GM10266 (cell line): ENCODE measurements around the gene TMEM258.
A peak's percentile ranks its signal among the peaks of the same experiment; 100 is the strongest.

Experiments
- DNase-seq: peaks from one replicate; pipeline ENCODE4 v3.0.0; 2012; ENCODE audit errors: extremely low spot score
- TF ChIP-seq, protein P1 (sequence below): IDR thresholded peaks from 2 replicates; pipeline ENCODE4 v1.5.1; 2012; ENCODE audit warnings: mild to moderate bottlenecking, low read depth; ENCODE audit not compliant: control insufficient read depth, insufficient read depth; ENCODE audit errors: missing control alignments

TMEM258 gene

GRCh38 chr11:61830237-61831105, 38.1 kb upstream of the TMEM258 start:
- DNase-seq, result no peak
- TF ChIP-seq, protein P1, sequence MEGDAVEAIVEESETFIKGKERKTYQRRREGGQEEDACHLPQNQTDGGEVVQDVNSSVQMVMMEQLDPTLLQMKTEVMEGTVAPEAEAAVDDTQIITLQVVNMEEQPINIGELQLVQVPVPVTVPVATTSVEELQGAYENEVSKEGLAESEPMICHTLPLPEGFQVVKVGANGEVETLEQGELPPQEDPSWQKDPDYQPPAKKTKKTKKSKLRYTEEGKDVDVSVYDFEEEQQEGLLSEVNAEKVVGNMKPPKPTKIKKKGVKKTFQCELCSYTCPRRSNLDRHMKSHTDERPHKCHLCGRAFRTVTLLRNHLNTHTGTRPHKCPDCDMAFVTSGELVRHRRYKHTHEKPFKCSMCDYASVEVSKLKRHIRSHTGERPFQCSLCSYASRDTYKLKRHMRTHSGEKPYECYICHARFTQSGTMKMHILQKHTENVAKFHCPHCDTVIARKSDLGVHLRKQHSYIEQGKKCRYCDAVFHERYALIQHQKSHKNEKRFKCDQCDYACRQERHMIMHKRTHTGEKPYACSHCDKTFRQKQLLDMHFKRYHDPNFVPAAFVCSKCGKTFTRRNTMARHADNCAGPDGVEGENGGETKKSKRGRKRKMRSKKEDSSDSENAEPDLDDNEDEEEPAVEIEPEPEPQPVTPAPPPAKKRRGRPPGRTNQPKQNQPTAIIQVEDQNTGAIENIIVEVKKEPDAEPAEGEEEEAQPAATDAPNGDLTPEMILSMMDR, result no peak

DNA sequence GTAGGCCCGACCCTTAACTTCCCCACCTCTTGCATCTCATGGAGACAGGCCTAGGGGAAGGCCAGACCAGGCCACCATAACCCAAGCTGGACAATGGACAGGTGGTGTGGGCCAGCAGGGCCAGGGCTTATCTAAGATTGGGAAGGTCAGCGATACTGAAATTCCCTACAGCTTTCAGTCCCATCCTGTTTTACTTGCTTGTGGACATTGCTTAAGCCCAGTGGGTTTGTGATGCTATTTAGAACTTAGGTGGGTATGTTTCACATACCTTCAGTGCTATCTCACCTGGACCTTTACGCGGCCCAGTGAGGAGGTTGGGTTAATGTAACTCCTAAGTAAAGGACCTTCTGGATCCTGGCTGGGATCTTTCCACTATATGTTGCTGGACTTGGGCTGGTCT, 37.4 kb upstream of the TMEM258 start:
- TF ChIP-seq, protein P1, result no peak

GRCh38 chr11:61828629-61829407, 36.4 kb upstream of the TMEM258 start:
- TF ChIP-seq, protein P1, result peak; percentile 72
- peak; percentile 77 for DNase-seq

More for the DNA sequence above, 37.4 kb upstream of the TMEM258 start:
- no peak for DNase-seq

DNA sequence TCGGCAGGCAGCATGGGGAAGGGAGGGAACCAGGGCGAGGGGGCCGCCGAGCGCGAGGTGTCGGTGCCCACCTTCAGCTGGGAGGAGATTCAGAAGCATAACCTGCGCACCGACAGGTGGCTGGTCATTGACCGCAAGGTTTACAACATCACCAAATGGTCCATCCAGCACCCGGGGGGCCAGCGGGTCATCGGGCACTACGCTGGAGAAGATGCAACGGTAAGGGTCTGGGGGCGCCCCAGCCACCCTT, 35.9 kb upstream of the TMEM258 start:
- TF ChIP-seq, protein P1, result no peak

DNA sequence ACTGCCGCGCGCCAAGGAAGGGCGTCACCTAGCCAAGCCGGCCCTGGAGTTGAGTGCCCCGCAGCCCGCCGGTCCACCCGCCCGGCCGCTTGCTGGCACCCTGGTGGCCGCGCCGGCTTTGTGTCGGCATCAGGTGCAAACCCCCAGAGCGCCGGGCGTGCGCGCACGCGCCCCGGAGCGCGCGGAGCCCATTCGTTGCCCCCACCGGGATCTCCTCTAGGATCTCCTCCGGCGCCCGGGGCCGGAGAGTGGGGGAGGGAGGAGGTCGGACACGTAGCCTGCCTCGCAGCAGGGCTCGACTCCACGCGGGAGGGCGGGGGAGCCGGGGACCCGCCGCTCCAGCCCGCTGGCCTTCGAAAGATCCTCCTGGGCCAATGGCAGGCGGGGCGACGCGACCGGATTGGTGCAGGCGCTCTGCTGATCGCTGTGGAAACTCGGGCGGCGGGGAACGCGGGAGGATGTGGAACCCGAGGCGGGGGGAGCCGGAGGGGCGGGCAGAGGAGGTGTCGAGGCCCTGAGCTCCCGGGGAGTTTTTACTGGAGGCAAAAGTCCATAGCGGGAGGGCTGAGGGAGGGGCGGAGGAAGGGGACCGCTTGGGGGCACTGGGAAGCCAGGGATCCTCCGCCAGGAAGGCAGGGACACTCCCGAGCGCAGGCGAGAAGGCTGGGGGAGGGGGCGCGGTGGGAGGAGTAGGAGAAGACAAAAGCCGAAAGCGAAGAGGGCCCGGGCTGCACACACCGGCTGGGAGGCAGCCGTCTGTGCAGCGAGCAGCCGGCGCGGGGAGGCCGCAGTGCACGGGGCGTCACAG, 35.4 kb upstream of the TMEM258 start, which contains the start of gene FADS2:
Gene FADS2, plus strand, starts transcription at position 730 of the 808 bp plus-strand sequence. CDS start 91 bp downstream, outside the sequence.
- TF ChIP-seq, protein P1, result no peak
- DNase-seq, result peak; percentile 96

More for the DNA sequence above, 35.9 kb upstream of the TMEM258 start:
- no peak for DNase-seq

- TF ChIP-seq, protein P1, result no peak
- peak; percentile 35 for DNase-seq
Measured at GRCh38 chr11:61826930-61827570, 34.7 kb upstream of the TMEM258 start.
